Measurements from ENCODE around the gene PUS1.
"Not testable (repeated sequence)": the region's sequence is repeated elsewhere in the genome, so short reads cannot be mapped to it uniquely, and the experiment has no call there.

The PUS1 gene

DNA sequence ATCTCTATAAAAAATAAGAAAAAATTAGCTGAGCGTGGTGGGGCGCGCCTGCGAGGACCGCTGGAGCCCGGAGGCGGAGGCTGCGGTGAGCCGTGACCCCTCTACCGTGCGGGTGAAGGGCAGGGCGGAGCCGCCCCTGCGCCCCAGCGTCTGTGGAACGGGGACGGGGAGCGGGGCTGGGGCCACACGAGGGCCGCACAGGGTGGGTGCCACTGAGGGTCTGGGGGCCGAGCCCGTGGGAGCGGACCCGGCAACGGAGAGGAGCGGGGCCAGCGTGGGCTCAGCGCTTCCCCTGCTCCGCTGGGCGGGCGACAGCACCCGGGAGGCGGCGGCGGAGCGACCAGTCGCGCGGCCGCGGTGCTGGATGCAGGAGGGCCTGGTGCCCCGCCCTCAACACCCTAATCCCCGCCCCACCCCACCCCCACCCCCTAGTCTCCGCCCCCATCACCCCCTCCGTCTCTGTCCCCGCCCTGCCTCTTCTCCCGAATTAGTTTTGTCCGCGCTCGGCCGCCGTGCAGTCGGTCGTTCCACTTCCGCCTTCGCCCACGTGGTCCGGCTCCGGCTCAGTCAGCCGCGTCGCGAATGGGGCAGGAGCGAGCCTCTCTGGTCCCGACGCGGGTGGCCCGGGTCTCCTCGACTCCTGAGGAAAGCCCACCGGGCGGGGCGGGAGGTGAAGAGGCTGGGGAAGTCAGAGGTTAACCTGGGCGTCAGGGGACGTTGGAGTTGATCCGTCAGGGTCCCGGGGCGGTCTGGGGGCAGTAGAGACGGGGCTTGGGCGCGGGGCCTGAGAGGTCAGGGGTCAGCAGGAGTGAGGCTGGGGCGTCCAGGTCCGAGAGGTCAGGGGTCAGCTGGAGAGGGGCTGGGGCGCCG lies at the start of gene PUS1:
PUS1 (plus strand) TSS at position 566 of the 870 bp plus-strand sequence. CDS start 447 bp downstream, outside the sequence.
- TF ChIP-seq, protein P1, sequence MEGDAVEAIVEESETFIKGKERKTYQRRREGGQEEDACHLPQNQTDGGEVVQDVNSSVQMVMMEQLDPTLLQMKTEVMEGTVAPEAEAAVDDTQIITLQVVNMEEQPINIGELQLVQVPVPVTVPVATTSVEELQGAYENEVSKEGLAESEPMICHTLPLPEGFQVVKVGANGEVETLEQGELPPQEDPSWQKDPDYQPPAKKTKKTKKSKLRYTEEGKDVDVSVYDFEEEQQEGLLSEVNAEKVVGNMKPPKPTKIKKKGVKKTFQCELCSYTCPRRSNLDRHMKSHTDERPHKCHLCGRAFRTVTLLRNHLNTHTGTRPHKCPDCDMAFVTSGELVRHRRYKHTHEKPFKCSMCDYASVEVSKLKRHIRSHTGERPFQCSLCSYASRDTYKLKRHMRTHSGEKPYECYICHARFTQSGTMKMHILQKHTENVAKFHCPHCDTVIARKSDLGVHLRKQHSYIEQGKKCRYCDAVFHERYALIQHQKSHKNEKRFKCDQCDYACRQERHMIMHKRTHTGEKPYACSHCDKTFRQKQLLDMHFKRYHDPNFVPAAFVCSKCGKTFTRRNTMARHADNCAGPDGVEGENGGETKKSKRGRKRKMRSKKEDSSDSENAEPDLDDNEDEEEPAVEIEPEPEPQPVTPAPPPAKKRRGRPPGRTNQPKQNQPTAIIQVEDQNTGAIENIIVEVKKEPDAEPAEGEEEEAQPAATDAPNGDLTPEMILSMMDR (conservative IDR thresholded peaks at IDR 0.05) = no peak
- peak within 1 kb of the TSS; percentile 80 for H3K27ac ChIP-seq

DNA sequence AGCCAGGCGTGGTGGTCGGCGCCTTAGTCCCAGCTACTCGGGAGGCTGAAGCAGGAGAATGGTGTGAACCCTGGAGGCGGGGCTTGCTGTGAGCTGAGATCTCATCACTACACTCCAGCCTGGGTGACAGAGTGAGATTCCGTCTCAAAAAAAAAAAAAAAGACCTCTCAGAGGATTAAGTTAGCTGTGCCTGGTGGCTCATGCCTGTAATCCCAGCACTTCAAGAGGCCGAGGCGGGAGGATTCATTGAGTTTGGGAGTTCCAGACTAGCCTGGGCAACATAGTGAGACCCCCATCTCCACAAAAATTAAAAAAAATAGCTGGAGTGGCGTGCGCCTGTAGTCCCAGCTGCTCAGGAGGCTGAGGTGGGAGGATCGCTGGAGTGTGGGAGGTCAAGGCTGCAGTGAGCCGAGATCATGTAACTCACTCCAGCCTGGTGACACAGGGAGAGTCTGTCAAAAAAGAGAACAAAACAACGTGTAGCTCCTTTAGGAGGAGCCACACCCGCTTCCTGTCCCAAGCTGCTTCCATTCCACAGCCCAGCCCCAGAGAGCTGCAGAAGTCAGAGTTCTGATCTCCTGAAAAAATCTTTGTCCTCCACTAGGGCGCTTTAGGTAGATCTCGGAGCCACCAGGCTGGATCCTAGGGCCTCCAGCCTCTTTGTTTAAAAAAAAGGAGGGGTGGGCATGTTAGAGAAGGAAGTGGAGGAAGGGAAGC lies 46.1 kb upstream of the PUS1 start:
- no peak overlapping the region for H3K27ac ChIP-seq
- TF ChIP-seq, protein P1 (conservative IDR thresholded peaks at IDR 0.05) = no peak

DNA sequence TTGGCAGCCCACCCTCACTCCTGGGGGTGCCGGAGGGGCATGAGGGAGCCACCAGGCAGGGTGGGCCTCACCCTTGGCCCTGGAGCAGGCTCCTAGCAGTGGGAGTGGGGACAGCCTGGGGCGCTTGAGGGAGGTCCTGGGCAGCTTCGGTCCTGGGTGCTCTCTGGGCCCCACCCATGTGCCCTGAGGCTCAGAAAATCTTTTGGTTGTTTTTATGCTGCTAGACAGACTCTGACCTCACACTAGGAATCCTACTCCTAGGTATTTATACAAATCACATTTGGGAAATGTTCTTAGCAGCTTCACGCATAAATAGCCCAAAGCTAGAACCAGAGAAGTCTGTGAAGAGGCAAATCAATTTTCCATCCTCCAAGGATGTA lies 45.6 kb upstream of the PUS1 start:
- no peak overlapping the region for H3K27ac ChIP-seq

DNA sequence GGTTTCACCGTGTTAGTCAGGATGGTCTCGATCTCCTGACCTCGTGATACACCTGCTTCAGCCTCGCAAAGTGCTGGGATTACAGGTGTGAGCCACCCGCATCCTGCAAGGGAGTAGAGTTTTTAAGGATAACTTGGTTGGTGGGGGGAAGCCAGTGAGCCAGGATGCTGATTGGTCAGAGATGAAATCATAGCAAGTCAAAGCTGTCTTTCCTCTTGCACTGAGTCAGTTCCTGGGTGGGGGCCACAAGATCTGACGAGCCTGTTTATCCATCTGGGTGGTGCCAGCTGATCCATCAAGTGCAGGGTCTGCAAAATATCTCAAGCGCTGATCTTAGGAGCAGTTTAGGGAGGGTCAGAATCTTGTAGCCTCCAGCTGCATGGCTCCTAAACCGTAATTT lies 44.0 kb upstream of the PUS1 start:
- not testable (repeated sequence) for H3K27ac ChIP-seq

More for the DNA sequence above, 45.6 kb upstream of the PUS1 start:
- TF ChIP-seq, protein P1 (conservative IDR thresholded peaks at IDR 0.05) = no peak

DNA sequence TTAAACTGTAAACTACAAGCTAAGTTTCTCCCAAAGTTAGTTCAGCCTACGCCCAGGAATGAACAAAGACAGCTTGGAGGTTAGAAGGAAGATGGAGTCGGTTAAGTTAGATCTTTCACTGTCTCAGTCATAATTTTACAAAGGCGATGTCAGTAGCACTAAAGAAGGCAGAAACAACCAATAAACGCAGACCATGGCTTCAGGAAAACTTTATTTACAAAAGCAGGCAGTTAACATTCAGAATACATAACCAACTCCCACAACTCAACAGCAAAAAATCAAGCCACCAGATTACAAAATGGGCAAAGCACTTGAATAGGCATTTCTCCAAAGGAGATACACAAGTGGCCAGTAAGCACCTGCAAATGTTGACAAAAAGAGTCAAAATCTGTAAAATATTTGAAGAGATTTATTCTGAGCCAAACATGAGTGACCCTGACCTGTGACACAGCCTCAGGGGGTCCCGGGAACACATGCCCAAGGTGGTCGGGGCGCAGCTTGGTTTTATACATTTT lies 43.5 kb upstream of the PUS1 start:
- TF ChIP-seq, protein P1 (conservative IDR thresholded peaks at IDR 0.05) = no peak
- no peak overlapping the region for H3K27ac ChIP-seq

DNA sequence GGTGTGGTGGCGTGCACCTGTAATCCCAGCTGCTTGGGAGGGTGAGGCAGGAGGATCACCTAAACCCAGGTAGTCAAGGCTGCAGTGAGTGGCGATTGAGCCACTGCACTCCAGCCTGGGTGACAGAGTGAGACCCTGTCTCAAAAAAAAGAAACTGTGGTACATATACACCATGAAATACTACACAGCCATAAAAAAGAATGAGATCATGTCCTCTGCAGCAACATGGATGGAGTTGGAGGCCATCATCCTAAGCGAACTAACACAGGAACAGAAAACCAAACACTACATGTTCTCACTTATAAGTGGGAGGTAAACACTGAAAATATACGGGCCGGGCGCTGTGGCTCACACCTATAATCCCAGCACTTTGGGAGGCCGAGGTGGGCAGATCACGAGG lies 37.4 kb upstream of the PUS1 start:
- not testable (repeated sequence) for H3K27ac ChIP-seq

DNA sequence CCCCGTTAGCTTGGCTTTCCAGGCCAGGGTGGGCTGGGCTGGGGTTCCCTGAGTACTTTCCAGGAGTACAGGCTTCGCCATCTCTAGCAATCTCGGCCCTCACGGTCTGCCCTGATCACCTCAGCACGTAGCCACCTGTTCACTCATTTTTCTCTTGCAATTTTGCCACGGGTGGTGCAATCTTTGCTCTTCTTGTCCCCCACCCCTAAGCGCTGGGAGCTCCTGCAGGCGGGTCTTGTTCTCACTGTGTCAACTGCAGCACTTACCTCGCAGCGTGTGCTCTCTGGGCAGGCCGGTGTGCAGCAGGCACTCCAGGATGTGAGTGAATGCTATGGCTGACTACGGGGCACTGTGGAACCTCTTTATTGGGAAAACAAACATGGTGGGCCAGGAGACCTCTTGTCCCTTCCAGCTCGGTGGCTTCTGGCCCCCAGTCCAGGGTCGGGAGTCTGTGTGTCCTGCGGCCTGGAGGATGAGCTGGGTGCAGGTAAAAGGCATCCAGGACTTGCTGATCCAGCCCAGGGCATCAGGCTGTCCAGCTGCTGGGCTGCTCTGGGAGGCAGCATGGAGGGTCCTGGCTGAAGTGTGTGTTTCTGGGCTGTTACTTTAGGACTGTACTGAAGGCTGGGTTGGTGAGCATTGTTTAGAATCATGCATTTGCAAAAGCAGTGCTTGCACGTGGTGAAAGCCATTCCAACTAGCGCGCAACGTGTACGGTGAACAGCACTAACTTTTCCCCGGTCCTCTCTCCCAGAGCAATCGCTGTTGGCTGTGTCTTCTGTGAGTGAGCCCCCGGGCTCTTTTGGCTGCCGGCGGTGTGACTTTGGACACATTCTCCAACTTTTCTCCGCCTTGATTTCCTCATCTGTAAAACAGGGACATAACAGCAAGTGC lies 36.1 kb upstream of the PUS1 start:
- H3K27ac ChIP-seq = no peak overlapping the region; the same call in 1 of the 2 replicates
- TF ChIP-seq, protein P1 (conservative IDR thresholded peaks at IDR 0.05) = no peak
